Stimulated activated CD4-positive, alpha-beta T cell treated with anti-CD3 and anti-CD28 coated beads, Interleukin-15, amount 100 ng/mL, for 48 hours (primary cell): ENCODE data around the gene RARRES2.
A peak's percentile ranks its signal among the peaks of the same experiment; 100 is the strongest.

ENCODE experiments used
- DNase-seq, 2 donors: peaks; one replicate each; pipeline ENCODE4 v3.0.0-alpha.2; 2020; ENCODE audit warnings: low read depth in 2 of 2

The RARRES2 gene

DNA sequence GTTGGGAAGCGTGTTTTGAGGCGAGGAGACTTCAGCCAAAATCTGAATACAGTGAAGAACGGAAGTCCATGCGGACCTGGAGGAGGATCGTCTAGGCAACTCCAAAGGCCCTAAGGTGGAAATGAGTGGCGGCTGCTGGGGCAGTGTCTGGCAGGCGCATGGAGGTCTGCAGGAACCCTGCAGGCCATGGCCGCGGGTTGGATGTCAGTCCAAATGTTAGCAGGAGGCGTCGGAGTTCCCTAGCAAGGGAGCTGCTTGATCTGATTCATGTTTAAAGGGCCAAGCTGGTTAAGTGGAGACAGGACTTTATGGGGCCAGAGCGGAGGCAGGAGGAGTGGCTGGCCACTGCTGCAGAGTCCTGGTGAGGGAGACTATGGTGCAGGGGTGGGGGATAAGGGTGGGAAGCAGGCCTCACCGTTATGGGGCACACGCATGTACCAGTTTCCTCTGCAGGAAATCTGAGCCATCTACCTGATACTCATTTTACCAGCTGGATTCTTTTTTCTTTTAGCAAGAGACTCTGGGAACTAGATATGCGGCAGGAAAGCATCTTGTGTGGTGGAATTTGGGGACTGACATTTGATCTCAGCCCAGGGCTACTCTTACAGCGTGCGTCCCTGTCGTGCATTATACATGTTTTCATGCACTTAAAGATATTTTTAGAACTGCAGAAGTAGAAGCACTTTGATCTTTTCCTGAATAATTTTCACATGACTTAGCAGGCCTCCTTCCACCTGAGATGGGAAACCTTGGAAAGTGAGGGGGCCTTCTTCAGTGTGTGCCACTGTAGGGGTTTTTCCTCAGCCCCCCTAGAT lies 20.6 kb upstream of the RARRES2 start:
- no peak for DNase-seq

GRCh38 chr7:150361402-150361801 lies 20.0 kb upstream of the RARRES2 start:
- no peak for DNase-seq

DNA sequence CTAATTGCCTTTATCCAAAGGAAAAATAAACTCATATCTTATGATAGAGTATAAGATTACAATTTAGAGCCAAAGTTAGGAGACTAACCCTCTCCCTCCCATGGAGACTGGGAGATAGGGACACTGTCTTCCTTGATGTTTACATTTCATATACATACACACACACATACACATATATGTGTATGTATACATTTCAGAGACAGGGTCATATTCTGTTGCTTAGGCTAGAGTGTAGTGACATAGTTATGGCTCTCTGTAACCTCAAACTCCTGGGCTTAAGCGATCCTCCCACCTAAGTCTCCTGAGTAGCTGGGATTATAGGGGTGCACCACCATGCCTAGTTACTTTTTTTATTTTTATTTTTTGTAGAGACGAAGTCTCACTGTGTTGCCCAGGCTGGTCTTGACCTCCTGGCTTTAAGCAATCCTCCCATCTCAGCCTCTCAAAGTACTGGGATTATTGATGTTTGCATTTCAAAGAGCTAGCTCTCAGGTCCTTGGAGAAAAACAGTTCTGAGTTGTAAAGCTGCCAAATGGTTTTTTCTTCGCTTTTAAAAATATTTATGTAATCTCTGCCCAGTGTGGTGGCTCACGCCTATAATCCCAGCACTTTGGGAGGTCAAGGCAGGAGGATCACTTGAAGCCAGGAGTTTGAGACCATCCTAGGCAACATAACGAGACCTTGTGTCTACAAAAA lies 19.1 kb upstream of the RARRES2 start:
- DNase-seq, result no peak

DNA sequence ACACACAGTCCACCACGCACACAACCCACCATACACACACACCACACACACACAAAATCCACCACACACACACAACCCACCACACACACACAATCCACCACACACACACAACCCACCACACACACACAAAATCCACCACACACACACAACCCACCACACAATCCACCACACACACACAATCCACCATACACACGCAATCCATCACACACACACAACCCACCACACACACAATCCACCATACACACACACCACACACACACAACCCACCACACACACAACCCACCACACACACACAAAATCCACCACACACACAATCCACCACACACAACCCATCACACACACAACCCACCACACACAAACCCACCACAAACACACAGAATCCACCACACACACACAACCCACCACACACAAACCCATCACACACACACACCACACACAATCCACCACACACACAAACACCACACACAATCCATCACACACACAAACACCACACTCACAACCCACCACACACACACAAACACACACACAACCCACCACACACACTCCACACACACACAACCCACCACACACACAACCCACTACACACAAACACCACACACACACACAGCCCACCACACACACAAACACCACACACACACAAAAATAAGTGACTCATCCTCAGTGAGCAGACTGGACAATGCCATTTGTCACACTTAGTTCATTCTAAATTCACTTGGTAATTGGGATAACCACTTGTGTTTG lies 18.4 kb upstream of the RARRES2 start:
- DNase-seq, result no peak

DNA sequence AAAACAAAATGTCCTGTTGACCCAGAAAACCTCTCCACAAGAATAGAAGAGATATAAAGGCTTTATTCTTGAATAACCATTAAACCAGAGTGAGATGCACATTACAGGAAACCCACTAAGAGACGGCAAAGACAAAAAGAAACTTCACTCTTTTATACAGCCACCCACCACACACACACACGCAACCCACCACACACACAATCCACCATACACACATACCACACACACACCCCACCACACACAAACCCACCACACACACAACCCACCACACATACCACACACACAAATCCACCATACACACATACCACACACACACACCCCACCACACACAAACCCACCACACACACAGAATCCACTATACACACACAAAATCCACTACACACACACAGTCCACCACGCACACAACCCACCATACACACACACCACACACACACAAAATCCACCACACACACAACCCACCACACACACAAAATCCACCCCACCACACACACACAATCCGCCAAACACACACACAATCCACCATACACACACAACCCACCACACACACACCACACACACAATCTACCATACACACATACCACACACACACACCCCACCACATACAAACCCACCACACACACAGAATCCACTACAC lies 17.7 kb upstream of the RARRES2 start:
- DNase-seq, result no peak

DNA sequence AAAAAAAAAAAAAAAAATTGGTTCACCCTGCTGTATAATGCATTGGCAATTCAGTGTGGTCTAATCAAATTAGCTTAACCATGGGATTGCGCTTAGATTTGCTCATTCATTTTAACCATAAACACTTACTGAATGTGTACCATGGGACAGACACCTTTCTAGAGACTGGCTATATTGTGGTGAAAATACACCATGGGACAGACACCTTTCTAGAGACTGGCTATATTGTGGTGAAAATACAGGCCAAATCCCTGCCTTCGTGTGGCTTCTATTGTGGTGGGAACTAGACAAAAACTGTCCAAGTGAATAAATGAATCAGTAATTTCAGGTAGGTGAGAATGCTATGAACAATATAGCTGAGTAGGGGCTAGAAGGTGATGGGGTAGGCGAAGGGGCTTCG lies 17.0 kb upstream of the RARRES2 start:
- DNase-seq, result no peak

- no peak for DNase-seq
Measured at GRCh38 chr7:150357771-150358427, 16.5 kb upstream of the RARRES2 start.

DNA sequence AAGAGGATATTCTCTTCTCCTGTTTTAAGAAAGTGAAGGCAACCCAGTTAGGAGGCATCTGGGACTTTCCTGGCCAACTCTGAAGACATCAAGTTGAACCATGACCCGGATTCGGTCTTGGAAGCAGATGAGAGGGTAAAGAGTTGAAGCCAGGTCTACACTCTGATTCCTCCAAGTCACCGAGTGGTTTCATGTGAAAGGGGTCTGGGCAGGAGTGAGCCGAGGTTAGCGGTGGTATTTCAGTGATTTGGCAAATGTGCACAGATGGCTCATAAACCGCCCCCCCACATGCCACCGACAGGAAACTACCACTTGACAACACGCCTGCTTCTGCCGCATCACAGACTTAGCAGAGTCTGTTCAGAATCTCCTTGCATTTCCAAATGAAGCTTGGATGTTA lies 15.8 kb upstream of the RARRES2 start:
- DNase-seq, result peak in 1 of 2 donors; percentile 47

- DNase-seq, result no peak
Measured at GRCh38 chr7:150356265-150356897, 15.0 kb upstream of the RARRES2 start.

DNA sequence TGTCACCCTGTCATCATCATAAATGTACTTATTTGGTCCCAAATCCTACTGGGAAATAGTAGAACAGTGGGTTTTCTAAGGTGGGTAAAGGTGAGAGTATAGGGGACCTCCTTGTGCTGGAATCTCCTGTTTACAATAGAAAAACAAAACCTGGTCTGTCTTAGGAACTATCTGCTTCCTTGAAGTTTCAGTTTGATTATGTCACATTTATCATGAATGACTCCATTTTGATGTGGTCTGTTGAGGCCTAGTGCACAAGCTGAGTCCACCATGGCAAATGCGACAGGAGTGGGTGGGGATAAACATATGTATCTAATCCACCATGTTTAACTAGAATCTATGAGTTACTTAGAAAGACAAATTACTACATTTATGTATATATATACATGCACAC lies 14.2 kb upstream of the RARRES2 start:
- DNase-seq, result no peak

DNA sequence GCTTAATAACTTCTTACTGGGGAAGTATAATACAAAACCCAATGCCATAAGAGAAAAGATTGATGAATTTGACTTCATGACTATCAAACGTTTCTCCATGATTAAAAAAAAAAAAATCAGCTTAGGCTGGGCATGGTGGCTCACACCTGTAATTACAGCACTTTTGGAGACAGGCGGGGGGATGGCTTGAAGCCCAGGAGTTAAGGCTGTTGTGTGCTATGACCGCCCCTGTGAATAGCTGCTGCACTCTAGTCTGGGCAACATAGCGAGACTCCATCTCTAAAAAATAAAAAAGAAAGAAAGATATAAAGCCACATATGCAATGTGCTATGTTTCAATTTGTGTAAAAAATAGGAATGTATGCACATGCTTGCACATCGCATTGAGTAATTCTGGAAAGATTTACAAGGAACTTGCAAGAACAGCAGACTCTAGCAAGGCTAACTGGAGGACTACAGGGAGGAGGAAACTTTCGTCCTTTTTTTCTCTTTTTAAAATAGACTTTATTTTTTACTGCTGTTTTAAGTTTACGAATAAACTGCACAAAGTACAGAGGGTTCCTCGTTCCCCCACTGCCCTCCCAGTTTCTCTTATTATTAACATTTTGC lies 10.3 kb upstream of the RARRES2 start:
- DNase-seq, result no peak

DNA sequence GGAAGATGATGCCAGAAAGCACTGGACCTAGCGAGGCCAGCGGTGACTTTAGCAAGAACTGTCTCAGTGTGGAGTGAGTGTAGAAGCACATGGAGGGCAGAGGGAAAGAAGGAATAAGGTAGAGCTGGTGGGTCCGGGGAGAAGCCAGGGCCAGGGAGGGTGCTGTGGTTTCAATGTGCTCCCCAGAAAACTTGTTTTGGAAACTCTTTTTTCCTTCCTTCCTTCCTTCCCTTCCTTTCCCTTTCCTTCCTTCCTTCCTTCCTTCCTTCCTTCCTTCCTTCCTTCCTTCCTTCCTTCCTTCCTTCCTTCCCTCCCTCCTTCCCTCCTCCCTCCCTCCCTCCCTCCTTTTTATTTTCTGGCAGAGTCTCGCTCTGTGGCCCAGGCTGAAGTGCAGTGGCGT lies 5.5 kb upstream of the RARRES2 start:
- DNase-seq, result no peak

GRCh38 chr7:150345012-150345411 lies 3.6 kb upstream of the RARRES2 start:
- DNase-seq, result no peak

GRCh38 chr7:150344299-150344698 lies 2.9 kb upstream of the RARRES2 start:
- no peak for DNase-seq

DNA sequence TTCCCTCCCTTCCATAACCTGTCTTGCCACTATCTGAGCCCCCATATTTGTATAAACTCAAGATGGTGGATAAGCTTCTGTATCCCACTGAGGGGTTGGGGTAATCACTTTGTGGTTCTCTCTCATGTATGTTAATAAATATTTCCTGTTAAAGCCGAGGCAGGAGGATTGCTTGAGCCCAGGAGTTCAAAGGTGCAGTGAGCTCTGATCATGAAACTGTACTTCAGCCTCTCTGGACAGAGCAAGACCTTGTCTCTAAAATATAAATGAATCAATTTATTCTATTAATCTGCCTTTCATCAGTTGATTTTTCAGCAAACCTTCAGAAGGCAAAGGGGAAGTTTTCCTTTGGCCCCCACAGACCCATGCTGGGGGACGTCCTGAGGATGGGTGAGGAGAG lies 1.8 kb upstream of the RARRES2 start:
- DNase-seq, result no peak

GRCh38 chr7:150342121-150342408 lies 636 bp upstream of the RARRES2 start:
- no peak for DNase-seq

DNA sequence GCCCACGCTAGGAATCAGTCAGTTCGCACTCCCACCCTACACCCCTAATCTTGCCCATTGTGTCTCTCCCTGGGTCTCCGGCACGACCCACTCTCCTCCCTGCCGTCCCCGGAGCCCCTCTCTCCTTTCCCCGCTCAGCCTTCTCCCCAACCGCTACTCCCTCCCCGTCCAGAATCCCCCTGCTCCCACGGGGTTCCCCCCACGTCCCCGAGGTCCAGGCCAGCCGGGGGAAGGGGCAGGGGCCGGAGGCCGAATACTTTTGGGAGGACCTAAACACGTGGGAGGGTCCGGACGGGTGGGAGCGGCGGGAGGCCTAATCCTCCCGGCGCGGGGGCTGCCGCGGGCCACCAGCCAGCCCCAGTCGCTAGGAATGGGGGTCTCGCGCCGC lies 560 bp downstream of the RARRES2 start:
- no peak for DNase-seq

GRCh38 chr7:150340024-150340749 lies 1.2 kb downstream of the RARRES2 start:
- no peak for DNase-seq

- no peak for DNase-seq
Measured at GRCh38 chr7:150339409-150339809, 2.0 kb downstream of the RARRES2 start.

GRCh38 chr7:150338166-150338829 lies 3.1 kb downstream of the RARRES2 start:
- DNase-seq, result no peak
